Activated CD8-positive, alpha-beta T cell treated with anti-CD3 and anti-CD28 coated beads, Interleukin-2, amount 10 ng/mL, durations not matched to agents 7 days and 5 days (primary cell): ENCODE results near the gene ADAMTS9. TPM values are rescaled to one million over a fixed set of nuclear protein-coding genes. Genes with fewer than 3 reads are reported as not detected.

Experiments used
- ATAC-seq: fragments of 150-1000 bp; cut with Tn5 transposase; one replicate; pipeline ENCODE4 v1.10.0; 2021; ENCODE audit warnings: moderate library complexity
- CTCF ChIA-PET: fragments of 350-600 bp; sonication (Branson Sonifier 250); formaldehyde crosslinking; loops from one replicate; lab custom pipeline; 2021; ENCODE audit warnings: antibody characterized with exemption; lab: Charles Lee
- POLR2A ChIA-PET: fragments of 350-600 bp; sonication (Branson Sonifier 250); formaldehyde crosslinking; loops from one replicate; lab custom pipeline; 2021; ENCODE audit warnings: antibody characterized with exemption; lab: Charles Lee
- DNase-seq: peaks from one replicate; pipeline ENCODE4 v3.0.0-alpha.2; 2020
- H3K27ac Mint-ChIP-seq: one replicate; pipeline ENCODE4 v1.8.0; 2021; ENCODE audit warnings: mild to moderate bottlenecking, mixed read lengths
- H3K27me3 Mint-ChIP-seq: one replicate; pipeline ENCODE4 v1.8.0; 2021; ENCODE audit warnings: low read depth, mixed read lengths
- H3K36me3 Mint-ChIP-seq: one replicate; pipeline ENCODE4 v1.8.0; 2021; ENCODE audit warnings: low read depth, mixed read lengths
- H3K4me1 Mint-ChIP-seq: one replicate; pipeline ENCODE4 v1.8.0; 2021; ENCODE audit warnings: low read depth, mixed read lengths
- H3K4me3 Mint-ChIP-seq: one replicate; pipeline ENCODE4 v1.8.0; 2021; ENCODE audit warnings: mild to moderate bottlenecking, mixed read lengths
- H3K9me3 Mint-ChIP-seq: one replicate; pipeline ENCODE4 v1.8.0; 2022; ENCODE audit warnings: mixed read lengths; ENCODE audit not compliant: insufficient read depth
- total RNA-seq, 2 experiments: library from RNA; stranded (reverse); gene quantifications; one replicate each; pipeline ENCODE4 v1.2.3, GENCODE V29; 2021

Gene ADAMTS9
- total RNA-seq, 2 experiments from 2014 or later = not detected

- Mint-ChIP-seq H3K27me3 (peaks cover 3% of the 10 kb centered on the region), H3K9me3 (no peaks in the 10 kb centered on the region), H3K27ac (no peak overlapping the region), H3K4me1 (peaks cover 3% of the 10 kb centered on the region), H3K4me3 (no peak overlapping the region), H3K36me3 (no peaks in the 10 kb centered on the region)
- ATAC-seq (no peak), DNase-seq (no peak)
- CTCF ChIA-PET = no interaction called here
- POLR2A ChIA-PET = no interaction called here
Measured at GRCh38 chr3:64502284-64502683, 185.5 kb downstream of the ADAMTS9 start.

DNA sequence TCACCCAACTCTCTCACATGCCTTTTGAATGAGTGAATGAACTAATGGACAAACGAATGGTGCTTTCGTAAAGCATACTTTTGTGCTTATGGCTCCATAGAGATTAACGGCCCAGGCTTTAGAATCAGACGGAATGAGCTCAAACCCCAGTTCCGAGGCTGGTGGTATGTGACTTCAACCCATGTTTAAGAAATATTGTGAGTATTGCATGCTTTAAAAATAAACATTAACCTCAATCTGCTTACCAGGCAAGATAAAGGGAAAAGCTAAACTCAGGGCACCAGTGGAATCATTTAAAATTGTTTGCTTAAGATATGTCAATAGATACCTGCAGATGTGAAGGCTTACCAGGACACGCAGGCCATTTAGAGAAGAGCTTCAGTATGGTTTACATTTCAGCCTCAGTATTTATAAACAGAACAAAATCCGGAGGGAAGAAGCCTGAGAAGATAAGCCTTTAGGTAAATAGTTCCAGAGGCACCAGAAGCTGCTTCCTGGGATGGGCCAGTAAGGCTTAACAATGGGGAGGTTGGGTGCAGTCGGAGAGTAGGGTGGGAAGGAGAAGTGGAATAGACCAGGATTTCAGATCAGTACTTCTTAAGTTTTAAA, 186.4 kb downstream of the ADAMTS9 start:
- no peak for DNase-seq
- H3K36me3 Mint-ChIP-seq = no peaks in the 10 kb centered on the region
- ChIA-PET CTCF (interaction anchor here (1.0 kb wide), 1 partner anchor 18 kb away, joined by 4 read pairs; no protein-coding TSS in a partner anchor), POLR2A (no interaction called here)
- H3K4me3 Mint-ChIP-seq = no peak overlapping the region
- peaks cover 3% of the 10 kb centered on the region for H3K4me1 Mint-ChIP-seq
- no peak overlapping the region for H3K27ac Mint-ChIP-seq
- no peaks in the 10 kb centered on the region for H3K9me3 Mint-ChIP-seq
- peaks cover 3% of the 10 kb centered on the region for H3K27me3 Mint-ChIP-seq
- no peak for ATAC-seq

DNA sequence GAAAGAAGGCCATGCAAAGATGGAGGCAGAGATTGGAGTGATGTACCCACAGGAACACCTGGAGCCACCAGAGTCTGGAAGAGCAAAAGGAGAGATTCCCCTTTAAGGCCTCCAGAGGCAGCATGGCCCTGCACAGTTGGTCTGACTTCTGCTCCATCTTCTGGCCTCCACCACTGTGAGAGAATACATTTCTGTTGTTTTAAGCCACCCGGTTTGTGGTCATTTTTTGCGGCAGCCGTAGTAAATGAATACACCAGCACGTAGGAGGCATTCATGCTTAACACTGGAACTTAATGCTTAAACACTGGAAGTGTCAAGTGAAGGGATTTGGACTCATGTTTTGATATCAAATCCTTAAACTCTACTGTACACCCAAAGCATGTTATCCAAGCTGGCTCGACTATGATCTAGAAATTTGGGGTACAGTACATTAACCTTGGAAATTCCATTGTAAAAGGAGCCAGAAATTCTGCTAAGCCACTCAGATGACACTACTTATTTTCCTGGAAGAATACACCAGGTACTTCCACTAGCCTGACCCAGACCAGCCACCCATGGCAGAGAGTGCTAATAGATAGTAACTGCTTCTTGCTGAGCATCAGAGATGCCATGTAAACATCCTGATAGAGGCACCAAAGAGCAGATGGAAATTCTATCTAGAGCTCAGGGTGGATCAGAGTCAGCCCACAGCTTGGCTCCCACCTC, 190.9 kb downstream of the ADAMTS9 start:
- H3K27ac Mint-ChIP-seq = no peak overlapping the region
- no peak overlapping the region for H3K4me3 Mint-ChIP-seq
- CTCF ChIA-PET = no interaction called here
- H3K27me3 Mint-ChIP-seq = peaks cover 16% of the 10 kb centered on the region
- no peaks in the 10 kb centered on the region for H3K4me1 Mint-ChIP-seq
- POLR2A ChIA-PET = no interaction called here
- DNase-seq (no peak), ATAC-seq (no peak)
- H3K9me3 Mint-ChIP-seq = no peaks in the 10 kb centered on the region
- no peaks in the 10 kb centered on the region for H3K36me3 Mint-ChIP-seq

- peaks cover 27% of the 10 kb centered on the region for H3K27me3 Mint-ChIP-seq
Measured at GRCh38 chr3:64495781-64496334, 191.9 kb downstream of the ADAMTS9 start.

DNA sequence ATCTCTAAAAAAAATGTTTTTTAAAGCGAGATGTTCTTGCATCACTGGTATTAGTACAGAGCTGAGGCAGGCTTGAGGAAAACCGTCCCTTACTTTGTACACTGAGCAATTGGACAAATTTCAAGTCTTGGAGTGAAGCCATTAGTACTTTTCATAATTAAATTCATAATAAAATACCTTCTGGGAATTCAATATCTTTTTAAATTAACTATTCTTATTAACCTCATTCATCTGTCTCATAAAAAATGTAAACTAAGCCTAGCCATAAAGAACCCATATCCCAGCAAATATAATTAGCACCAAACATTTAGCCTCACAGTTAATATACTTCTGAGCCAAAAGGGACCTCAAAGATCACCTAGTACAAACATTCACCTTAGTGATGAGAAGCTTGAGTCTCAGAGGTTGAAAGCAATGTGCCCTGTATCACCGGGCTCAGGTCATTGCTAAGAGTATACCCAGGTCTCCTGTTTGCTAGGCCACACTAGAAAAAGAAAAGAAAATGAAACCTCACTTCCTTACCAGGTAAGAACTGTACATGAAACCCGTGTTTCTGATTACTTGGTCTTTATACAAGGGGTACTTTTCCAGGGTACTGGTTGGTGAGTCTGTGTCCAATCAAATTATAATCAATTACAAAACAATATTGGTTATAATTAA, 192.5 kb downstream of the ADAMTS9 start:
- Mint-ChIP-seq H3K4me1 (no peaks in the 10 kb centered on the region), H3K36me3 (no peaks in the 10 kb centered on the region), H3K4me3 (no peak overlapping the region), H3K27ac (no peak overlapping the region), H3K9me3 (no peaks in the 10 kb centered on the region), H3K27me3 (peaks cover 33% of the 10 kb centered on the region)
- ATAC-seq = no peak
- CTCF ChIA-PET = no interaction called here
- POLR2A ChIA-PET = no interaction called here
- DNase-seq = no peak

More at GRCh38 chr3:64495781-64496334, 191.9 kb downstream of the ADAMTS9 start:
- H3K9me3 Mint-ChIP-seq = no peaks in the 10 kb centered on the region
- no peak for ATAC-seq
- ChIA-PET CTCF (no interaction called here), POLR2A (no interaction called here)
- DNase-seq = no peak
- H3K4me3 Mint-ChIP-seq = no peak overlapping the region
- no peaks in the 10 kb centered on the region for H3K4me1 Mint-ChIP-seq
- no peaks in the 10 kb centered on the region for H3K36me3 Mint-ChIP-seq
- H3K27ac Mint-ChIP-seq = no peak overlapping the region

- POLR2A ChIA-PET = no interaction called here
- peaks cover 40% of the 10 kb centered on the region for H3K27me3 Mint-ChIP-seq
Measured at GRCh38 chr3:64494526-64494925, 193.3 kb downstream of the ADAMTS9 start.

DNA sequence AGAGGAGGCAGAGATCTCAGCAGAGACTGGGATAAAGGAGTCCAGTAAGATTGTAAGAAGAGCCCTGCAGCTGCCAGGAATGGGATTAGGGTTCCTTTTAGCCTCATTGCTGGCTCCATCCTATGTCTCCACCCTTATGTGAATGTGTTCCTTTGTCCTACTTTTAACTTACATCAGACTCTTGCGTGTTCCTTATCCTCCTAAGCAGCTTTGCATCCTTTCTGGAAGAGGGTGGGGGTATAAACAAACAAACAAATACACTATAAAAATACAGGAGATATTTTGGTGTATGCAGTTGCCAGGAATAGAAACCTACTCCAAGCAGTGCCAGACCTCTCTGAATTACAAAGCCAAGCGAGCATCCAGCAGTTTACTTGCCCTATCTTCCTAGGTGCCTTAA, 194.7 kb downstream of the ADAMTS9 start:
- Mint-ChIP-seq H3K27me3 (peaks cover 46% of the 10 kb centered on the region), H3K4me1 (no peaks in the 10 kb centered on the region), H3K4me3 (no peak overlapping the region), H3K27ac (no peak overlapping the region), H3K9me3 (no peaks in the 10 kb centered on the region), H3K36me3 (no peaks in the 10 kb centered on the region)
- ChIA-PET CTCF (no interaction called here), POLR2A (no interaction called here)
- no peak for ATAC-seq
- no peak for DNase-seq

More at GRCh38 chr3:64494526-64494925, 193.3 kb downstream of the ADAMTS9 start:
- DNase-seq (no peak), ATAC-seq (no peak)
- no peak overlapping the region for H3K27ac Mint-ChIP-seq
- H3K9me3 Mint-ChIP-seq = no peaks in the 10 kb centered on the region
- CTCF ChIA-PET = no interaction called here
- H3K4me1 Mint-ChIP-seq = no peaks in the 10 kb centered on the region
- no peaks in the 10 kb centered on the region for H3K36me3 Mint-ChIP-seq
- no peak overlapping the region for H3K4me3 Mint-ChIP-seq

DNA sequence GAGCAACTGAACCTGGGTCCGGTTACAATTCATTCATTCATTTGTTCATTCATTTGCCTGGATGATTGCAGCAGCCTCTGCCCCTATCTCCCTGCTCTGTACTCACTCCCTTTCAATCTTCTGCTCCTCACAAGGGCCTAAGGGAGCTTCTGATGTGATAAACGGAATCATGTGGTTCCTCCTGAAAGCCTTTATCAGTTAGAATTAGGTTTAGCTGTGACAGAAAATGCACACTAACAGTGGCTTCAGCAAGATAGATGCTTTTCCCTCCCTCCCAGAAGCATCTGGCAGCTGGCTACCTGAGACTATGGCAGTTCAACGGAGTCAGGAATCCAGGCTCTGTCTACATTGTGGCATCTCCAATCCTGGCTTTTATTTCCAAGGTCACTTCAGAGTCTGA, 196.0 kb downstream of the ADAMTS9 start:
- no peak for DNase-seq
- no peak overlapping the region for H3K4me3 Mint-ChIP-seq
- no peak for ATAC-seq
- peaks cover 46% of the 10 kb centered on the region for H3K27me3 Mint-ChIP-seq
- H3K36me3 Mint-ChIP-seq = no peaks in the 10 kb centered on the region
- peaks cover 3% of the 10 kb centered on the region for H3K4me1 Mint-ChIP-seq
- ChIA-PET POLR2A (no interaction called here), CTCF (no interaction called here)
- no peak overlapping the region for H3K27ac Mint-ChIP-seq
- H3K9me3 Mint-ChIP-seq = no peaks in the 10 kb centered on the region

- H3K4me3 Mint-ChIP-seq = no peak overlapping the region
Measured at GRCh38 chr3:64490180-64490724, 197.5 kb downstream of the ADAMTS9 start.

DNA sequence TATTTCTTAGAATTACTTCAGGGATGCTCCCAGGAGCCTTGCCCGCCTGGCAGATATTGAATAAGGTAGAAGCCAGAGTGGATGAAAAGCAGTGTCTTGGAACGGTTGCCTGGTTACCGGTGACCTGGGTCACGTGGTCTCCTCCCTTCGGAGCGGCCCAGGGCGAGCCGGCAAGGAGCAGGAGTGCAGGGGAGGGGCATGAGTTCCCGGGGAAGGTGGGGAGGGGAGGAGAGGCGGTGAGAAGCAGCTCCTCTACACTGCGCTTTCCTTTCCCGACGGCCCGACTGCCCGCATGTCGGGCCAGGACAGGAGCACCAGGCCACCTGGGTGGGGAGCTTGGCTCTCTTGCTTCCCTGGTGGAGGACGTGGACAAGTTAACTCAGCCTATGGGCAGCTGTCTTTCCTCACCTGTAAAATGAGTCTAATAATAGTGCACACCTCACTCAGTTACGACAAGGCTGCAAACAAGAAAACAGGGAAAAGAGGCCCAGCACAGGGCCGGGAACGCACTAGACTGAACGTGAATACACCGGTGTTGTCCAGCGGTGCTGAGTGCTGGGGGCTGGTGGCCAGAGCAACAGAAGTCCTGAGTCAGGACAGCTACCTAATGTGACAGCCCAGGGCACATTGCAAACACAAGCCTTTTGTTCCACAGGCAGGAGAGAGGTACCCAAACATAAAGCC, 198.3 kb downstream of the ADAMTS9 start:
- ChIA-PET POLR2A (no interaction called here), CTCF (no interaction called here)
- no peak overlapping the region for H3K27ac Mint-ChIP-seq
- peaks cover 5% of the 10 kb centered on the region for H3K4me1 Mint-ChIP-seq
- ATAC-seq (no peak), DNase-seq (no peak)
- H3K27me3 Mint-ChIP-seq = peaks cover 46% of the 10 kb centered on the region
- no peak overlapping the region for H3K4me3 Mint-ChIP-seq
- H3K9me3 Mint-ChIP-seq = no peaks in the 10 kb centered on the region
- no peaks in the 10 kb centered on the region for H3K36me3 Mint-ChIP-seq

More at GRCh38 chr3:64490180-64490724, 197.5 kb downstream of the ADAMTS9 start:
- DNase-seq (no peak), ATAC-seq (no peak)
- Mint-ChIP-seq H3K9me3 (no peaks in the 10 kb centered on the region), H3K36me3 (no peaks in the 10 kb centered on the region), H3K4me1 (peaks cover 5% of the 10 kb centered on the region), H3K27me3 (peaks cover 46% of the 10 kb centered on the region), H3K27ac (no peak overlapping the region)
- ChIA-PET POLR2A (no interaction called here), CTCF (no interaction called here)

GRCh38 chr3:64488939-64489338, 198.9 kb downstream of the ADAMTS9 start:
- no peaks in the 10 kb centered on the region for H3K36me3 Mint-ChIP-seq
- H3K4me3 Mint-ChIP-seq = no peak overlapping the region
- H3K9me3 Mint-ChIP-seq = no peaks in the 10 kb centered on the region
- DNase-seq = no peak
- ATAC-seq = no peak
- ChIA-PET POLR2A (no interaction called here), CTCF (no interaction called here)
- H3K27me3 Mint-ChIP-seq = peaks cover 41% of the 10 kb centered on the region
- H3K4me1 Mint-ChIP-seq = peaks cover 5% of the 10 kb centered on the region
- H3K27ac Mint-ChIP-seq = no peak overlapping the region
